Measurements from ENCODE around the gene MCF2L2.

The MCF2L2 gene

GRCh38 chr3:183163563-183163962, 264.9 kb downstream of the MCF2L2 start:
- DNase-seq (ENCODE audit: low spot score) = no peak

GRCh38 chr3:183161552-183162336, 266.7 kb downstream of the MCF2L2 start:
- DNase-seq (ENCODE audit: low spot score) = no peak

DNA sequence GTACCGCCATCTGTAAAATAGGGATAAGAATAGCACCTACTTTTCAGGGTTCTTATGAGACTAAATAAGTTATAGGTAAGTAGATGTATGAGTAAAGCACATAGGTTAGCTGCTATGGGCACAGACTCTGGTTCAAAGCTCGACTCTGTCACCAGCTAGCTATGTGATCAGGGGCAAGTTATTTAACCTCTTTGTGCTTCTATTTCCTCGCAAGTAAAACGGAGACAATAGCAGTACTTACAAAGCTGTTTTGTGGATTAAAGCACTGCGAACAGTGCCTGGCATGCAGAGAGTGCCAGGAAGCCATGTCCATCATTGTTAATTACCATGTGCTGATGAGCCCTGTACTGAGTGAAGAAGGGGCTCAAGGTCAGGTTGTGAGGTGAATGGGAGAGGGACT, 267.8 kb downstream of the MCF2L2 start:
- no peak for DNase-seq (ENCODE audit: low spot score)

DNA sequence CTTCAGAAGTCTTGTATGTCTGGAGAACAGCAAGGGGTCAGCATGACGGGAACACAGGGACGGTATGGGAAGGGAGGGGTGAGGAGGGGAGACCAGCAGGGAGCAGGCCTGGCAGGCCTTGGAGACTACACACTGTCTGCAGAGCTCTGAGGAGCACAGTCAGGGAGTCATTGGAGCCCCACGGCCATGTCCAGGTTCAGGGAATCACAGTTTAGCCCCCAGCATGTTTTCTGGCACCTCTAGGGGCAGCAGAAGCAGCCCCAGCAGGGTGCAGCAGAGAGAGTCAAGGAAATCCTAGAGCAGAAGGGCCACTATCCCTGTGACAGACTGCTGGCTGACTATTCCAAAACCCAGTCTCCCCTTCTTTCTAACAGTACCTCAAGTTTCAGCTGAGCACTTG, 269.1 kb downstream of the MCF2L2 start:
- DNase-seq (ENCODE audit: low spot score) = no peak

- no peak for DNase-seq (ENCODE audit: low spot score)
These were observed 269.8 kb downstream of the MCF2L2 start for GRCh38 chr3:183158551-183159006.

GRCh38 chr3:183158113-183158512, 270.3 kb downstream of the MCF2L2 start:
- no peak for DNase-seq (ENCODE audit: low spot score)

DNA sequence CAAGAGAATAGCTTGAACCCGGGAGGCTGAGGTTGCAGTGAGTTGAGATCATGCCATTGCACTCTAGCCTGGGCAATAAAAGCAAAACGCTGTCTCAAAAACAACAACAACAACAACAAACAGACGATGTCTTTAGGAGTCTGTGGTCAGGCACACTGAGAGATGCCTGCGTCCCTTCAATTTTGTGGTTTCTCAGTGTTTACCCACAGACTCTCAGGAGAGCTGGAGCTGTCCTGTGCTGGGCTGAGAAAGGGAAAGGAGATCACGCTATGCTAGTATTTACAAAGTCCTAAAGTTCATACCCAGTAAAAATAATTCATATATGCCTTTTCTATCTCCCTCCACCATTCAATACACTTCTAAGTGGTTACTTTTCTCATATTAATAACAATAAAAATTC, 272.2 kb downstream of the MCF2L2 start:
- DNase-seq (ENCODE audit: low spot score) = no peak

- no peak for DNase-seq (ENCODE audit: low spot score)
These were observed 272.9 kb downstream of the MCF2L2 start for GRCh38 chr3:183155499-183155898.

- DNase-seq (ENCODE audit: low spot score) = no peak
These were observed 275.0 kb downstream of the MCF2L2 start for GRCh38 chr3:183153210-183153950.

GRCh38 chr3:183151821-183152351, 276.5 kb downstream of the MCF2L2 start:
- DNase-seq (ENCODE audit: low spot score) = no peak

DNA sequence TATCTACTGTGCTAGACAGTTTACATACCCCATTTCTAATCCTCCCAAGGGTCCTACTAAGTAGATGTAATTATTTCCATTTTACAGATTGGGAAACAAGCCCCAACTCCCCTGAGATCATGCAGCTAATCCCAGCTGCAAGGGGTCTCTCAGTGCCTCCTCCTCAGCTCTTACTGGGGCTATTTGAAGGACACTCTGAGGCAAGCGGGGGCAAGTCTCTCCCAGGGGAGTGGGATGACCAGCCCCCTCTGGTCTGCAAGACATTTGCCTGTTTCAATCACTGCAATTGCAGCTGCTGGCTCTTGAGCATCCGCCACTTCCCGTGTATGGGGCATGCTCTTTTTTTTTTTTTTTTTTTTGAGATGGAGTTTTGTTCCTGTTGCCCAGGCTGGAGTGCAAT, 277.3 kb downstream of the MCF2L2 start:
- no peak for DNase-seq (ENCODE audit: low spot score)

GRCh38 chr3:183149915-183150750, 278.3 kb downstream of the MCF2L2 start:
- no peak for DNase-seq (ENCODE audit: low spot score)

- DNase-seq (ENCODE audit: low spot score) = no peak
These were observed 280.4 kb downstream of the MCF2L2 start for GRCh38 chr3:183148056-183148455.

DNA sequence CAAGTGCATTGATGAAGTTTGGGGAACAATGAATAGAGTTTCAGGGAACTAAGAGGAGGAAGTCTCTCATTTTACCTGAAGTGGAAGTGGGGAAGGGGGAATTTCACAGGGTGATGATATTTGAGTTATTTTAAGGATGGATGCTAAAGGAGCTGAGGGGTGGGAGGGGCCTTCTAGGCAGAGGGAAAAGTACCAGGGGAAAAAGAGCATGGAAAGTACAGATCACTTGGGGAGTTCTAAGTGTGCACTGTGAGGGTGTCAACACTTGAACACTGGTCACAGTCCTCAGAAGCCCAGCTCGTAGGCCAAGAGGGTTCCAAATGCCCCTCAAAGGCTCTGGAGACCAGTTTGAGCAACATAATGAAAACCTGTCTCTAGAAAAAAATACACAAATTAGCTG, 284.1 kb downstream of the MCF2L2 start:
- DNase-seq (ENCODE audit: low spot score) = no peak

DNA sequence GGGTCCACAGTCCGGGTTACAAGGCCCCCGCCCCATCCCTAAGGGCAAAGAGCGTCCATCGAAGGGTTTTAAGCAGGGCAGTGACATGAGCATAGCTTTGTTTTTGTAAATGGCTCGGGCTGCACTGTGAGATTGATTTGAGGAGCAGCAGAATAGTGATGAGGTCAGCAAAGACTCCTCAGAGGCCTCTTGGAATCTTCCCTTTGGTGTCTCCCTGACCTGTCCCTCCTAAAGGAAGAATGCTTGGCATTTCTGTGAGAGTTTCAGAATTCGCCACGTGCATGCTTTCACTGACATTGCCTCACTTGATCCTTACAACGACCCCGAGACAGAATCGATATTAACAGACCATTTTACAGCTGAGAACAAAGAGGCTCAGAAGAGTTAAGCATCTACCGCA, 286.2 kb downstream of the MCF2L2 start:
- no peak for DNase-seq (ENCODE audit: low spot score)

GRCh38 chr3:183134844-183135243, 293.6 kb downstream of the MCF2L2 start:
- no peak for DNase-seq (ENCODE audit: low spot score)

DNA sequence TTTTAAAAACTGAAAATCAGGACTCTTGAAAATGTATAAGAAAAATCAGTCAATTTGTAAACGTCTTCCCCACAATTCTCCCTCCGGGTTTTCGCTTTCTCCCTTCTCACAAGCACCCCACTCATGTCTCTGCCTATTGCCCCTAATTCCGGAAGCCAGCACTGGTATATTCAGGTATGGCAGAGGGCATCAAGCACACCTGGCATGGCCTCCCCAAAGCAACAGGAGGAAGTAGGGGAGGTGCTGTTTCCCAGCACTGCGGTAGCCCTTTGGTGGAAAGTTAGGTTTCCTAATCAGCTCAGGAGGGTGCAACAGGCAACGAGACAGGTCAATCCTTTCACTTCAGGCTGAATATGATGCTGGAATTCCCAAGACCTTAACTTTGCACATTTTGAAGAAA, 296.0 kb downstream of the MCF2L2 start:
- no peak for DNase-seq (ENCODE audit: low spot score)

DNA sequence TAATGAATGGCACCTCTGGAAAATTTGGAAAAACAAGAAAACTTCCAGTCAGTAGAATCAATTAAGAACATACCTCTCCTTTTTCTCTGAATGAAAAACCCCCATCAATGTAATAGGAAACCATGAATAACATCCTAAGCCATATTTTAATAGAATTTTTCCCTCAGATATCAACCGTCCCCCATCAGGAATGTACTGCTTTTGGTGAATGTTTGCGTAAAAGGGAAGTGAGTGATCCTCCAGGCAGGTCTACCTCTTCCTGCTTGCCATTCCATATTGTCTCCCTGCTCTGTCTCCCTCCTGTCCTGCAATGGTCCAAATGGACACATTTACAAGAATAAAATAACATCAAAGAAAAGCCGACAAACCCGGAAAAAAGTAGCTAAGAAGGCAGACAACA, 296.7 kb downstream of the MCF2L2 start:
- peak; percentile 90 for DNase-seq (ENCODE audit: low spot score)

DNA sequence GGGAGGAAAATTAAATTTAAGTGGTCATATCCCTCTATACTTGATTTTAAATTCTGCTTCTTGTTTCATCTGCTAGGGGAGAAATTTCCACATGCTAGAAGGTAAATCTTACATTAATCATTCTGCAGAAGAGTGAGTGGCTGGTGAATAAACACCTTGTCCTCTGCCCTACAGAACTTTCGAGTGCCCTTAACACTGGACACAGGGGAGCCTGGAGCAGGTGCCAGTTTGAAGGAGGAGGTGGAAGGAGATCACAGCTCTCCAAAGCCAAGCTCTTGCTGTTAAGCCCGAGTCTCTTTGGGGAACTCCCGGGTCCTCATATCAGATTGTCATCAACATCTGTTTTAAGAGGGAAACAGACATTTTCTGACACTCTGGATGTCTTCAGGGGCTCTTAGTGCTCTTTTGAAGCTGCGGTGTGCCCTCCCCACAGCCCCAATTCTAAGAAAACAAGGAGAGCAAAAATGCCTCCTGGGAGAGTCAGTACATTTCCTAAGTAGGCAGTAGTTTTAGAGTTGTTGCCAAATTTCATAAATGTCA, 297.2 kb downstream of the MCF2L2 start:
- no peak for DNase-seq (ENCODE audit: low spot score)

- DNase-seq (ENCODE audit: low spot score) = no peak
These were observed 299.2 kb downstream of the MCF2L2 start for GRCh38 chr3:183129243-183129642.

GRCh38 chr3:183128709-183129108, 299.7 kb downstream of the MCF2L2 start:
- peak; percentile 72 for DNase-seq (ENCODE audit: low spot score)

All from kidney capillary endothelial cell (primary cell).